Measurements from ENCODE around the gene TRIM45. TPM values are rescaled to one million over a fixed set of nuclear protein-coding genes. Genes with fewer than 3 reads are reported as not detected.

Gene TRIM45
- total and polyA plus RNA-seq, 2 of the 4 experiments (the other 2 are of a cell fraction) = 2.0 to 5.1 TPM

- H2AK9ac ChIP-seq (replicated peaks; ENCODE audit: low read depth, low read length, poor library complexity) = no peak overlapping the region
- H3K27me3 ChIP-seq (ENCODE audit: control insufficient read depth, insufficient read depth, low read length) = no peaks in the 10 kb centered on the region
- H3K9ac ChIP-seq (ENCODE audit: low read depth, low read length) = no peak overlapping the region
- no peak overlapping the region for H2BK5ac ChIP-seq (ENCODE audit: low read depth, low read length, poor library complexity, severe bottlenecking)
- peaks cover 2% of the 10 kb centered on the region for H3K4me1 ChIP-seq (ENCODE audit: control insufficient read depth, insufficient read depth, low read length)
- no peak overlapping the region for H2BK120ac ChIP-seq (ENCODE audit: low read depth, low read length)
- H3K79me1 ChIP-seq (ENCODE audit: low read depth in 1 of 2, low read length in 2 of 2) = no peaks in the 10 kb centered on the region
- H4K91ac ChIP-seq (ENCODE audit: insufficient read depth, low read depth, low read length) = no peak overlapping the region
- H2BK20ac ChIP-seq (ENCODE audit: low read depth, low read length) = no peak overlapping the region
- no peak overlapping the region for H3K4ac ChIP-seq (ENCODE audit: low read depth, low read length)
- intact Hi-C loops (cut with micrococcal nuclease) (no loop called here), dilution Hi-C loops (cut with HindIII; ENCODE audit: low sequenced_read_pairs, unreplicated experiment) (no loop called here), in situ Hi-C loops (cut with MboI; ENCODE audit: low sequenced_read_pairs) (no loop called here)
- no peak overlapping the region for H3K27ac ChIP-seq (ENCODE audit: insufficient read depth, low read length)
- no peak overlapping the region for H4K5ac ChIP-seq (ENCODE audit: low read depth, low read length)
- WGBS, 2 experiments (ENCODE audit: extremely low coverage in 2 of 2, insufficient read length in 1 of 2) = 81% methylated on average over 4 of the region's 6 CpGs; no CpG with 5 or more reads in 1 of the 2 experiments
- H2BK15ac ChIP-seq (ENCODE audit: low read depth, low read length) = no peak overlapping the region
- no peak for ATAC-seq (ENCODE audit: low read depth)
- no peak overlapping the region for H2AK5ac ChIP-seq (ENCODE audit: low read depth, low read length)
- no peaks in the 10 kb centered on the region for H3K9me3 ChIP-seq (ENCODE audit: control insufficient read depth, insufficient read depth, low read length)
- peaks cover 6% of the 10 kb centered on the region for H3K36me3 ChIP-seq (ENCODE audit: control insufficient read depth, insufficient read depth, low read length)
- H3K4me2 ChIP-seq (ENCODE audit: low read depth, low read length) = no peak overlapping the region
- peaks cover 2% of the 10 kb centered on the region; the same call in 1 of the 2 replicates for H4K20me1 ChIP-seq (ENCODE audit: insufficient read depth, low read length)
- BruUV-seq (replicated peaks) = no TSS peak
- H3K56ac ChIP-seq (ENCODE audit: extremely low read depth, insufficient read depth, low read length) = no peak overlapping the region
- no peak overlapping the region for H3K18ac ChIP-seq (ENCODE audit: low read depth, low read length)
- H3K14ac ChIP-seq (replicated peaks; ENCODE audit: low read depth, low read length) = no peak overlapping the region
- H3K4me3 ChIP-seq (ENCODE audit: insufficient read depth, low read depth, low read length) = no peak overlapping the region
- no peak overlapping the region for H3K23ac ChIP-seq (ENCODE audit: low read depth, low read length)
- H3K9me1 ChIP-seq (ENCODE audit: insufficient read depth, low read length) = peaks cover 9% of the 10 kb centered on the region; the same call in 1 of the 2 replicates
- ChIA-PET CTCF (no interaction called here), POLR2A (ENCODE audit: unreplicated experiment) (no interaction called here)
- TF ChIP-seq RFX5 (IDR thresholded peaks at IDR 0.05; ENCODE audit: low read depth, low read length) (no peak), NFE2L2 (IDR thresholded peaks at IDR 0.05; ENCODE audit: low read depth, low read length) (no peak)
- H2AFZ ChIP-seq (replicated peaks; ENCODE audit: low read length, poor library complexity) = no peak overlapping the region
- DNase-seq = no peak
- no peak overlapping the region for H4K8ac ChIP-seq (ENCODE audit: low read depth in 2 of 2, low read length in 2 of 2)
These were observed 33.9 kb downstream of the TRIM45 start for GRCh38 chr1:117087686-117088085.

Data from IMR-90 (cell line).